Mesenchymal stem cell (in vitro differentiated cells and primary cell): ENCODE results near the gene ROCK1.

Source experiments
- DNase-seq: peaks from one replicate; pipeline ENCODE4 v3.0.0-alpha.2; 2013
- H2AFZ ChIP-seq: one replicate; pipeline ENCODE4 v1.6.1; 2013; ENCODE audit warnings: low read depth, mild to moderate bottlenecking, control low read depth, inconsistent platforms, low read length, moderate library complexity
- H2AK5ac ChIP-seq: 2 replicates; pipeline ENCODE4 v1.6.1; 2013; ENCODE audit warnings: low read length, moderate library complexity, mild to moderate bottlenecking, inconsistent platforms; ENCODE audit not compliant: severe bottlenecking
- H2BK120ac ChIP-seq: one replicate; pipeline ENCODE4 v1.6.1; 2013; ENCODE audit warnings: low read depth, mild to moderate bottlenecking, inconsistent platforms, low read length, moderate library complexity
- H2BK12ac ChIP-seq, 2 experiments: one replicate each; pipeline ENCODE4 v1.6.1; 2013; ENCODE audit warnings: inconsistent platforms in 2 of 2, low read length in 2 of 2, mild to moderate bottlenecking in 2 of 2, moderate library complexity in 2 of 2, control low read depth in 1 of 2
- H2BK15ac ChIP-seq: one replicate; pipeline ENCODE4 v1.6.1; 2013; ENCODE audit warnings: mild to moderate bottlenecking, low read depth, inconsistent platforms; ENCODE audit not compliant: poor library complexity, severe bottlenecking
- H2BK5ac ChIP-seq: 2 replicates; pipeline ENCODE4 v1.6.1; 2013; ENCODE audit warnings: low read depth, mild to moderate bottlenecking, low read length, control low read depth, inconsistent platforms; ENCODE audit not compliant: poor library complexity, severe bottlenecking
- H3K14ac ChIP-seq, 2 experiments: one replicate each; pipeline ENCODE4 v1.6.1; 2013; ENCODE audit warnings: inconsistent platforms in 2 of 2, low read length in 2 of 2, control low read depth in 1 of 2, mild to moderate bottlenecking in 1 of 2, moderate library complexity in 1 of 2
- H3K18ac ChIP-seq, 2 experiments: one replicate each; pipeline ENCODE4 v1.6.1; 2013; ENCODE audit warnings: inconsistent platforms in 2 of 2, low read length in 2 of 2, control low read depth in 1 of 2, low read depth in 1 of 2, mild to moderate bottlenecking in 1 of 2
- H3K23ac ChIP-seq, 2 experiments: one replicate each; pipeline ENCODE4 v1.6.1; 2013; ENCODE audit warnings: inconsistent platforms in 2 of 2, low read length in 2 of 2, mild to moderate bottlenecking in 2 of 2, moderate library complexity in 2 of 2, control low read depth in 1 of 2
- H3K27ac ChIP-seq: 2 replicates; pipeline ENCODE4 v1.5.1; 2013; ENCODE audit warnings: mild to moderate bottlenecking, moderate library complexity, low read length, control low read depth, inconsistent platforms; ENCODE audit not compliant: poor library complexity, severe bottlenecking
- H3K27me3 ChIP-seq, 2 experiments: 2 replicates each; pipeline versions ENCODE4 v1.6.1 to v1.7.0; 2013; ENCODE audit warnings: low read length in 2 of 2, mild to moderate bottlenecking in 2 of 2, moderate library complexity in 2 of 2, control low read depth in 1 of 2, inconsistent platforms in 1 of 2; ENCODE audit not compliant: control insufficient read depth in 1 of 2, insufficient read depth in 1 of 2
- H3K36me3 ChIP-seq, 2 experiments: 2 replicates each; pipeline versions ENCODE4 v1.6.1 to v1.7.0; 2013; ENCODE audit warnings: low read length in 2 of 2, control low read depth in 1 of 2, inconsistent platforms in 1 of 2, low read depth in 1 of 2, mild to moderate bottlenecking in 1 of 2; ENCODE audit not compliant: insufficient read depth in 2 of 2, control insufficient read depth in 1 of 2
- H3K4ac ChIP-seq, 2 experiments: one replicate each; pipeline ENCODE4 v1.6.1; 2013; ENCODE audit warnings: inconsistent platforms in 2 of 2, low read length in 2 of 2, mild to moderate bottlenecking in 2 of 2, moderate library complexity in 2 of 2, control low read depth in 1 of 2, low read depth in 1 of 2
- H3K4me1 ChIP-seq: 2 replicates; pipeline ENCODE4 v1.6.1; 2013; ENCODE audit warnings: low read depth, low read length, control low read depth; ENCODE audit not compliant: control insufficient read depth, insufficient read depth
- H3K4me2 ChIP-seq: 2 replicates; pipeline ENCODE4 v1.6.1; 2013; ENCODE audit warnings: low read length, mild to moderate bottlenecking, inconsistent platforms; ENCODE audit not compliant: poor library complexity, severe bottlenecking
- H3K4me3 ChIP-seq, 2 experiments: 2 replicates each; pipeline versions ENCODE4 v1.5.1 to v1.7.0; 2013; ENCODE audit warnings: low read length in 2 of 2, mild to moderate bottlenecking in 2 of 2, control low read depth in 1 of 2, low read depth in 1 of 2; ENCODE audit not compliant: insufficient read depth in 1 of 2
- H3K79me1 ChIP-seq: replicated peaks from 2 replicates; pipeline ENCODE4 v1.6.1; 2013; ENCODE audit warnings: mild to moderate bottlenecking, control low read depth, low read length, inconsistent platforms; ENCODE audit not compliant: poor library complexity, severe bottlenecking
- H3K9ac ChIP-seq: 2 replicates; pipeline ENCODE4 v1.7.0; 2013; ENCODE audit warnings: mild to moderate bottlenecking, low read length, moderate library complexity
- H3K9me3 ChIP-seq: 2 replicates; pipeline ENCODE4 v1.7.0; 2013; ENCODE audit warnings: mild to moderate bottlenecking, low read length; ENCODE audit not compliant: control insufficient read depth
- H4K8ac ChIP-seq: one replicate; pipeline ENCODE4 v1.6.1; 2013; ENCODE audit warnings: inconsistent platforms, mild to moderate bottlenecking, low read length, moderate library complexity
- H4K91ac ChIP-seq: one replicate; pipeline ENCODE4 v1.6.1; 2013; ENCODE audit warnings: mild to moderate bottlenecking, low read length, inconsistent platforms
- WGBS: methylation state at CpG from one replicate; pipeline ENCODE4 v1.1.7; 2013; ENCODE audit warnings: mixed read lengths; 5-methylcytosine and 5-hydroxymethylcytosine counted together

ROCK1 gene

GRCh38 chr18:21117409-21118131 is 6.0 kb upstream of the ROCK1 start:
- Histone ChIP-seq H2BK5ac (no peak overlapping the region), H3K4me1 (no peaks in the 10 kb centered on the region), H3K9ac (peak overlapping the region; percentile 88), H3K9me3 (no peaks in the 10 kb centered on the region), H3K36me3 (no peaks in the 10 kb centered on the region), H3K14ac (no peak overlapping the region), H3K79me1 (no peaks in the 10 kb centered on the region), H3K18ac (no peak overlapping the region), H3K4me2 (no peak overlapping the region), H4K8ac (no peak overlapping the region), H3K27ac (no peak overlapping the region), H4K91ac (no peak overlapping the region), H3K23ac (no peak overlapping the region), H2AFZ (no peak overlapping the region), H3K27me3 (no peaks in the 10 kb centered on the region), H2AK5ac (no peak overlapping the region), H2BK120ac (no peak overlapping the region), H3K4ac (no peak overlapping the region), H2BK12ac (no peak overlapping the region), H3K4me3 (peak overlapping the region in 1 of 2 experiments; percentile 68), H2BK15ac (no peak overlapping the region)
- WGBS, result 87% methylated on average over 4 of the region's 5 CpGs
- DNase-seq, result peak; percentile 52

- H2AK5ac ChIP-seq, result no peak overlapping the region
- H3K4ac ChIP-seq, result no peak overlapping the region
- no peak overlapping the region for H2BK12ac ChIP-seq
- H2AFZ ChIP-seq, result no peak overlapping the region
- H3K36me3 ChIP-seq, result no peaks in the 10 kb centered on the region
- H3K79me1 ChIP-seq, result no peaks in the 10 kb centered on the region
- H3K27ac ChIP-seq, result no peak overlapping the region
- H3K23ac ChIP-seq, result no peak overlapping the region
- H2BK5ac ChIP-seq, result no peak overlapping the region
- no peaks in the 10 kb centered on the region for H3K9me3 ChIP-seq
- peak overlapping the region; percentile 88 for H3K9ac ChIP-seq
- no peak overlapping the region for H4K91ac ChIP-seq
- H3K4me1 ChIP-seq, result no peaks in the 10 kb centered on the region
- peak; percentile 29 for DNase-seq
- H3K18ac ChIP-seq, result no peak overlapping the region
- H2BK120ac ChIP-seq, result no peak overlapping the region
- H2BK15ac ChIP-seq, result no peak overlapping the region
- no peaks in the 10 kb centered on the region for H3K27me3 ChIP-seq
- peak overlapping the region; percentile 41 for H4K8ac ChIP-seq
- H3K4me3 ChIP-seq, result peak overlapping the region in 1 of 2 experiments; percentile 39
- no peak overlapping the region for H3K14ac ChIP-seq
- H3K4me2 ChIP-seq, result no peak overlapping the region
- WGBS, result 82% methylated on average over 7 of the region's 7 CpGs
Observed at GRCh38 chr18:21115519-21116411, 4.2 kb upstream of the ROCK1 start.

- no peak overlapping the region for H2BK15ac ChIP-seq
- no peak overlapping the region for H2BK12ac ChIP-seq
- peak overlapping the region in 1 of 2 experiments; percentile 51 for H3K4ac ChIP-seq
- H3K27me3 ChIP-seq, result no peaks in the 10 kb centered on the region
- no peak overlapping the region for H3K18ac ChIP-seq
- peak overlapping the region; percentile 71 for H3K4me2 ChIP-seq
- H2BK120ac ChIP-seq, result no peak overlapping the region
- H4K8ac ChIP-seq, result no peak overlapping the region
- H3K9ac ChIP-seq, result peak overlapping the region; percentile 98
- no peaks in the 10 kb centered on the region for H3K9me3 ChIP-seq
- H3K23ac ChIP-seq, result no peak overlapping the region
- H2AFZ ChIP-seq, result no peak overlapping the region
- no peak overlapping the region for H3K14ac ChIP-seq
- H3K4me3 ChIP-seq, result peak overlapping the region in 1 of 2 experiments; percentile 83
- peak; percentile 24 for DNase-seq
- no peak overlapping the region for H2AK5ac ChIP-seq
- H3K27ac ChIP-seq, result peak overlapping the region; percentile 87
- no peak overlapping the region for H2BK5ac ChIP-seq
- no peak overlapping the region for H4K91ac ChIP-seq
- peaks cover 1% of the 10 kb centered on the region for H3K4me1 ChIP-seq
- H3K36me3 ChIP-seq, result no peaks in the 10 kb centered on the region
- no peaks in the 10 kb centered on the region for H3K79me1 ChIP-seq
- WGBS, result 20% methylated on average over 4 of the region's 9 CpGs
Observed at GRCh38 chr18:21112543-21113105, 1.0 kb upstream of the ROCK1 start.

GRCh38 chr18:21112140-21112473 is 494 bp upstream of the ROCK1 start:
- Histone ChIP-seq H3K9me3 (no peaks in the 10 kb centered on the region), H3K14ac (no peak overlapping the region), H3K4ac (peak overlapping the region in 1 of 2 experiments; percentile 80), H3K36me3 (no peaks in the 10 kb centered on the region), H4K91ac (no peak overlapping the region), H3K4me2 (peak overlapping the region; percentile 71), H2BK15ac (peak overlapping the region; percentile 44), H2BK5ac (no peak overlapping the region), H2AFZ (peak overlapping the region; percentile 46), H3K4me1 (peaks cover 2% of the 10 kb centered on the region), H3K27me3 (no peaks in the 10 kb centered on the region), H3K18ac (peak overlapping the region; percentile 62 to 77), H3K27ac (peak overlapping the region; percentile 87), H4K8ac (peak overlapping the region; percentile 19), H3K79me1 (no peaks in the 10 kb centered on the region), H3K9ac (peak overlapping the region; percentile 98), H2BK12ac (no peak overlapping the region), H3K4me3 (peak overlapping the region; percentile 54 to 83), H2AK5ac (no peak overlapping the region), H2BK120ac (no peak overlapping the region), H3K23ac (no peak overlapping the region)
- WGBS, result under 1% methylated on average over 10 of the region's 16 CpGs
- DNase-seq, result no peak
